Measurements from ENCODE around the gene BMP8B.
A peak's percentile ranks its signal among the peaks of the same experiment; 100 is the strongest.
"Not testable (repeated sequence)": the region's sequence is repeated elsewhere in the genome, so short reads cannot be mapped to it uniquely, and the experiment has no call there.

BMP8B gene

DNA sequence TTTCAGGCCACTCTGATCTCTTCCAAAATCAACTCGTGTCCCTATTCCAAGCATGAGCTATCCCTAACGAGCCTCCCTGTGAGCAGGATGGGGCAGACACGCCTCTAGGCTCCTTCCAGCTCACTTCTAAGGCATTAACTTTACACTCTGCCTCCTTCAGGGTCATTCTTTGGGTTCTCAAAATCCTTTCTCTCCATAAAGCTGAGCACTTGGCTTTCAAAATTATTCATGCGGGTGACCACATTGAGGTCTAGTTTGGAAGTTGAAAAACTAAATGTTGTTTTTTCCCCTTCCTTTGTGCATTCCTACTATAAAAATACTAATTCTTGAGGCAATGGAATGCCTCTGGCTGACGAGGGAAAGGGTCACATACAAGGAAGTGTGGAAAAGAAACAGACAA, 33.5 kb upstream of the BMP8B start:
- TF ChIP-seq, protein P1, sequence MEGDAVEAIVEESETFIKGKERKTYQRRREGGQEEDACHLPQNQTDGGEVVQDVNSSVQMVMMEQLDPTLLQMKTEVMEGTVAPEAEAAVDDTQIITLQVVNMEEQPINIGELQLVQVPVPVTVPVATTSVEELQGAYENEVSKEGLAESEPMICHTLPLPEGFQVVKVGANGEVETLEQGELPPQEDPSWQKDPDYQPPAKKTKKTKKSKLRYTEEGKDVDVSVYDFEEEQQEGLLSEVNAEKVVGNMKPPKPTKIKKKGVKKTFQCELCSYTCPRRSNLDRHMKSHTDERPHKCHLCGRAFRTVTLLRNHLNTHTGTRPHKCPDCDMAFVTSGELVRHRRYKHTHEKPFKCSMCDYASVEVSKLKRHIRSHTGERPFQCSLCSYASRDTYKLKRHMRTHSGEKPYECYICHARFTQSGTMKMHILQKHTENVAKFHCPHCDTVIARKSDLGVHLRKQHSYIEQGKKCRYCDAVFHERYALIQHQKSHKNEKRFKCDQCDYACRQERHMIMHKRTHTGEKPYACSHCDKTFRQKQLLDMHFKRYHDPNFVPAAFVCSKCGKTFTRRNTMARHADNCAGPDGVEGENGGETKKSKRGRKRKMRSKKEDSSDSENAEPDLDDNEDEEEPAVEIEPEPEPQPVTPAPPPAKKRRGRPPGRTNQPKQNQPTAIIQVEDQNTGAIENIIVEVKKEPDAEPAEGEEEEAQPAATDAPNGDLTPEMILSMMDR (IDR thresholded peaks at IDR 0.05; ENCODE audit: insufficient read depth, low read depth, low read length, missing control alignments): no peak
- no peak for DNase-seq (ENCODE audit: low read depth)
- H3K4me3 ChIP-seq (ENCODE audit: low read length): no peak overlapping the region

- no peak overlapping the region for H3K4me3 ChIP-seq (ENCODE audit: low read length)
- TF ChIP-seq, protein P1 (IDR thresholded peaks at IDR 0.05; ENCODE audit: insufficient read depth, low read depth, low read length, missing control alignments): no peak
- no peak for DNase-seq (ENCODE audit: low read depth)
Measured at GRCh38 chr1:39819091-39819812, 30.6 kb upstream of the BMP8B start.

DNA sequence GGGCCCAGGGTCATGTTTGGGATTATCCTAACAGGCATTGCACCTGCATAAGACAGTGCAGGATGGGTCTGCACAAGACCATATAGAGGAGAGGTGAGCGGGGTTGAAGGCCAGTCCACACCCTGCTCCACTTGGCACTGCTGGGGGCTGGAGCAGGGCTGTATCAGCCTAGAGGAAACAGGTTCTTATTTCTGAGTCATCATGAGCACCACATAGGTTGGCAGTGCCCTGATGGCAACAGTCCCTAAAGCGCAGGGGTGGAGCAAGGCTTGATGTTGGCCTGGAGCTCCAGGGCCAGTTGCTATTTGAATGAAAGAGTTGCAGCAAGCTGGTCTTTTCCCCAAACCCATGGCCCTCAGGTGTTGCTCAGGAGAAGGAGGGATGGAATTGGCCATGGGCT, 29.8 kb upstream of the BMP8B start:
- peak; percentile 56 for DNase-seq (ENCODE audit: low read depth)
- TF ChIP-seq, protein P1 (IDR thresholded peaks at IDR 0.05; ENCODE audit: insufficient read depth, low read depth, low read length, missing control alignments): no peak
- no peak overlapping the region for H3K4me3 ChIP-seq (ENCODE audit: low read length)

GRCh38 chr1:39817091-39817932, 28.6 kb upstream of the BMP8B start:
- not testable (repeated sequence) for H3K4me3 ChIP-seq (ENCODE audit: low read length)
- peak; percentile 94 for DNase-seq (ENCODE audit: low read depth)

DNA sequence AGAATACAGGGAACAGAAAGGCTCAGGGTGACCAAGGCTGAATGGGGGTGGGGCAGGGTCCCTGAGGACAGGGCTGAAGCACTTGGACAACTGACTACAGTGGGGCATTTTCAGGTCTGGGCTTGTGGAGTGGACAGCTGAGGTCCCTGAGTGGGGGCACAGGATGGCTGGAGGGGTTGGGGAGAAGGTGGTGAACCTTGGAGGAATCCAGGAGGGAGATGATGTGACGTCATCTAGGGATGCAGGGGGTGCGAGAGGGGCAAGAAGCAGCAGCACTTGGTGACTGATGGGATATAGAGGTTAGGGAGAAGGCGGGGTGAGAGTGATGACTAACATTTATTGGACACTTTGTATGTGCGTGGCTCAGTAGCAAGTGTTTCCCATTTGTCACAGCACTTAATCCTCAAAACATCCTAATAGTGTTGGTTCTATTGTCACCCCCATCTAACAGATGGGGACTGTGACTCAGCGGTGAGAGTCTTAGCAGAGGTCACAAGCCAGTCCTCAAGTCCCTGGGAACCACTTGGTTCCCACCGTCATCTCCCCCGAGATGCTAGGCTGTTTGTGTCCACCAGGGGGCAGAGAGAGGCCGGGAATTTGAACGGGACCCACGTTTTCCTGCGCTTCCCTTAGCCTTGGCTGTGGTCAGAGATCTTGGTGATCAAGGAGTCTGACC, 27.9 kb upstream of the BMP8B start:
- no peak overlapping the region for H3K4me3 ChIP-seq (ENCODE audit: low read length)
- peak; percentile 75 for DNase-seq (ENCODE audit: low read depth)
- TF ChIP-seq, protein P1 (IDR thresholded peaks at IDR 0.05; ENCODE audit: insufficient read depth, low read depth, low read length, missing control alignments): peak; percentile 86

DNA sequence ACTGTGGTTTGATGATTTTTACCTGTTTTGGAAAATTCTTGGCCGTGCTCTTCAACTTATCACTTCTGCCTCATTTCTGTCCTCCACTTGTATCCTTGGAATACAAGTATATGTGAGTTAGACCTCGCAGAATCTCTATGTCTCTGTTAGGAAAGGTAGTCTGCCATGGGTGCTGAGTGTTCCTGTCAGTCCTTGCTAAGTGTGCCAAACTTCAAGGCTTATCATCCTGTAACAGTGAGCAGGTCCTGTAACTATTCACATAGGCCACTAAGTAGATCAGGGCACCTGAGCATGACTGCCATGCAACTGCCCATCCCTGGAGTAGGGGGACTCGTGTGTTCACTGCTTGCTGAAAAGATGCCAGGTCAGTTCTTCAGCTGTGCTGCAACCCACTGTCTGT, 24.2 kb upstream of the BMP8B start:
- DNase-seq (ENCODE audit: low read depth): no peak
- TF ChIP-seq, protein P1 (IDR thresholded peaks at IDR 0.05; ENCODE audit: insufficient read depth, low read depth, low read length, missing control alignments): no peak
- H3K4me3 ChIP-seq (ENCODE audit: low read length): no peak overlapping the region

All from epithelial cell of esophagus (primary cell).